SJSA1 (cell line): ENCODE data around the gene RNF14. TPM values are rescaled to one million over a fixed set of nuclear protein-coding genes. Genes with fewer than 3 reads are reported as not detected.

Source experiments
- DNase-seq, 2 experiments: peaks; one replicate each; pipeline ENCODE4 v3.0.0-alpha.2; 2015 to 2020; ENCODE audit warnings: low spot score in 2 of 2, low read depth in 1 of 2
- H3K27ac ChIP-seq: fragments of 250-450 bp; sonication (Bioruptor Pico); 2 replicates; pipeline ENCODE4 v1.5.1; 2020; ENCODE audit warnings: mild to moderate bottlenecking, moderate library complexity
- H3K27me3 ChIP-seq: fragments of 250-450 bp; sonication (Bioruptor Pico); replicated peaks from 2 replicates; pipeline ENCODE4 v1.5.1; 2020; ENCODE audit warnings: mild to moderate bottlenecking, moderate library complexity
- H3K36me3 ChIP-seq: fragments of 250-450 bp; sonication (Bioruptor Pico); 2 replicates; pipeline ENCODE4 v1.5.1; 2020; ENCODE audit warnings: mild to moderate bottlenecking
- H3K4me1 ChIP-seq: fragments of 250-450 bp; sonication (Bioruptor Pico); replicated peaks from 2 replicates; pipeline ENCODE4 v1.6.1; 2021; ENCODE audit warnings: mild to moderate bottlenecking
- H3K4me3 ChIP-seq: fragments of 250-450 bp; sonication (Bioruptor Pico); 2 replicates; pipeline ENCODE4 v1.5.1; 2020; ENCODE audit warnings: mild to moderate bottlenecking
- H3K9me3 ChIP-seq: fragments of 250-450 bp; sonication (Bioruptor Pico); replicated peaks from 2 replicates; pipeline ENCODE4 v1.5.1; 2020; ENCODE audit warnings: mild to moderate bottlenecking
- total RNA-seq: library from RNA; depleted of rRNA; stranded (reverse); fragments of >200 nt; shearing (Covaris generic); gene quantifications from 2 replicates; pipeline ENCODE4 v1.2.3, GENCODE V29; 2014

RNF14 gene
- total RNA-seq, 1 experiment from 2014 or later = 134 TPM

GRCh38 chr5:141973871-141974595 lies 5.1 kb downstream of the RNF14 start:
- Histone ChIP-seq H3K36me3 (peaks cover 66% of the 10 kb centered on the region), H3K9me3 (no peaks in the 10 kb centered on the region), H3K4me3 (no peak overlapping the region), H3K27ac (peak overlapping the region; percentile 9), H3K4me1 (peaks cover 26% of the 10 kb centered on the region), H3K27me3 (no peaks in the 10 kb centered on the region)
- DNase-seq = peak; percentile 30 to 67

- Histone ChIP-seq H3K9me3 (no peaks in the 10 kb centered on the region), H3K4me1 (peaks cover 16% of the 10 kb centered on the region), H3K36me3 (peaks cover 81% of the 10 kb centered on the region), H3K27ac (no peak overlapping the region), H3K4me3 (no peak overlapping the region), H3K27me3 (no peaks in the 10 kb centered on the region)
- peak in 1 of 2 experiments; percentile 21 for DNase-seq
These were observed 7.3 kb downstream of the RNF14 start for GRCh38 chr5:141976176-141976575.

- Histone ChIP-seq H3K27ac (no peak overlapping the region), H3K9me3 (no peaks in the 10 kb centered on the region), H3K4me3 (no peak overlapping the region), H3K27me3 (no peaks in the 10 kb centered on the region), H3K4me1 (peaks cover 15% of the 10 kb centered on the region), H3K36me3 (peaks cover 93% of the 10 kb centered on the region)
- no peak for DNase-seq
These were observed 9.5 kb downstream of the RNF14 start for GRCh38 chr5:141978389-141978788.

- H3K27me3 ChIP-seq = no peaks in the 10 kb centered on the region
- H3K4me3 ChIP-seq = no peak overlapping the region
- H3K36me3 ChIP-seq = peaks cover 99% of the 10 kb centered on the region
- H3K27ac ChIP-seq = no peak overlapping the region
- H3K9me3 ChIP-seq = no peaks in the 10 kb centered on the region
- H3K4me1 ChIP-seq = no peaks in the 10 kb centered on the region
- no peak for DNase-seq
These were observed 13.7 kb downstream of the RNF14 start for GRCh38 chr5:141982626-141983025.

- Histone ChIP-seq H3K36me3 (peaks cover 74% of the 10 kb centered on the region), H3K4me3 (no peak overlapping the region), H3K9me3 (no peaks in the 10 kb centered on the region), H3K4me1 (no peaks in the 10 kb centered on the region), H3K27me3 (no peaks in the 10 kb centered on the region), H3K27ac (no peak overlapping the region)
- no peak for DNase-seq
These were observed 17.2 kb downstream of the RNF14 start for GRCh38 chr5:141986072-141986471.

GRCh38 chr5:141989720-141990119 lies 20.8 kb downstream of the RNF14 start:
- Histone ChIP-seq H3K4me3 (no peak overlapping the region), H3K9me3 (no peaks in the 10 kb centered on the region), H3K27me3 (no peaks in the 10 kb centered on the region), H3K36me3 (peaks cover 66% of the 10 kb centered on the region), H3K4me1 (no peaks in the 10 kb centered on the region), H3K27ac (no peak overlapping the region)
- DNase-seq = no peak

- Histone ChIP-seq H3K36me3 (peaks cover 46% of the 10 kb centered on the region), H3K4me3 (no peak overlapping the region), H3K4me1 (no peaks in the 10 kb centered on the region), H3K27me3 (no peaks in the 10 kb centered on the region), H3K9me3 (no peaks in the 10 kb centered on the region), H3K27ac (no peak overlapping the region)
- peak; percentile 69 to 72 for DNase-seq
These were observed 23.6 kb downstream of the RNF14 start for GRCh38 chr5:141992349-141992963.

GRCh38 chr5:141994511-141995136 lies 25.7 kb downstream of the RNF14 start:
- Histone ChIP-seq H3K36me3 (peaks cover 41% of the 10 kb centered on the region), H3K4me1 (no peaks in the 10 kb centered on the region), H3K27me3 (no peaks in the 10 kb centered on the region), H3K9me3 (no peaks in the 10 kb centered on the region), H3K4me3 (no peak overlapping the region), H3K27ac (no peak overlapping the region)
- DNase-seq = no peak

- Histone ChIP-seq H3K27ac (no peak overlapping the region), H3K9me3 (no peaks in the 10 kb centered on the region), H3K4me3 (no peak overlapping the region), H3K36me3 (peaks cover 46% of the 10 kb centered on the region), H3K27me3 (no peaks in the 10 kb centered on the region), H3K4me1 (no peaks in the 10 kb centered on the region)
- no peak for DNase-seq
These were observed 26.8 kb downstream of the RNF14 start for GRCh38 chr5:141995656-141996055.

- no peaks in the 10 kb centered on the region for H3K9me3 ChIP-seq
- no peaks in the 10 kb centered on the region for H3K27me3 ChIP-seq
- H3K36me3 ChIP-seq = peaks cover 47% of the 10 kb centered on the region
- H3K4me3 ChIP-seq = no peak overlapping the region
- no peaks in the 10 kb centered on the region for H3K4me1 ChIP-seq
- no peak for DNase-seq
- no peak overlapping the region for H3K27ac ChIP-seq
These were observed 28.6 kb downstream of the RNF14 start for GRCh38 chr5:141997358-141997960.

- Histone ChIP-seq H3K9me3 (no peaks in the 10 kb centered on the region), H3K4me3 (no peak overlapping the region), H3K27ac (no peak overlapping the region), H3K4me1 (no peaks in the 10 kb centered on the region), H3K36me3 (peaks cover 48% of the 10 kb centered on the region), H3K27me3 (no peaks in the 10 kb centered on the region)
- no peak for DNase-seq
These were observed 31.3 kb downstream of the RNF14 start for GRCh38 chr5:142000173-142000572.

GRCh38 chr5:142000704-142001484 lies 32.0 kb downstream of the RNF14 start:
- Histone ChIP-seq H3K27me3 (no peaks in the 10 kb centered on the region), H3K9me3 (no peaks in the 10 kb centered on the region), H3K36me3 (peaks cover 52% of the 10 kb centered on the region), H3K4me3 (no peak overlapping the region), H3K4me1 (no peaks in the 10 kb centered on the region), H3K27ac (no peak overlapping the region)
- DNase-seq = no peak

- Histone ChIP-seq H3K4me3 (no peak overlapping the region), H3K27ac (no peak overlapping the region), H3K4me1 (no peaks in the 10 kb centered on the region), H3K27me3 (no peaks in the 10 kb centered on the region), H3K9me3 (no peaks in the 10 kb centered on the region), H3K36me3 (peaks cover 57% of the 10 kb centered on the region)
- DNase-seq = no peak
These were observed 34.4 kb downstream of the RNF14 start for GRCh38 chr5:142003266-142003800.
